K562 (cell line): ENCODE measurements around the gene MCM9. TPM values are rescaled to one million over a fixed set of nuclear protein-coding genes. Genes with fewer than 3 reads are reported as not detected.
A peak's percentile ranks its signal among the peaks of the same experiment; 100 is the strongest.

Experiments
- BHLHE40 ChIP-seq: IDR thresholded peaks from 2 replicates; pipeline ENCODE4 v1.6.1; 2011; ENCODE audit warnings: low read length, improper control_type of control experiment
- CBX3 ChIP-seq, 2 experiments: IDR thresholded peaks; 1 replicate in 1 of 2; 2 replicates in 1 of 2; pipeline ENCODE4 v1.6.1; 2012; ENCODE audit warnings: inconsistent platforms in 2 of 2, low read length in 2 of 2, borderline replicate concordance in 1 of 2, control low read depth in 1 of 2
- CREB3 ChIP-seq: fragments of 450-650 bp; conservative IDR thresholded peaks from 2 replicates; pipeline ENCODE4 v1.6.1; 2016; ENCODE audit warnings: missing genetic modification characterization, low read depth, mild to moderate bottlenecking, missing compliant biosample characterization, moderate library complexity
- HEY1 ChIP-seq: fragments of 250-450 bp; sonication (Bioruptor Pico); IDR thresholded peaks from 2 replicates; pipeline ENCODE4 v1.5.0; 2020; ENCODE audit warnings: mild to moderate bottlenecking, moderate library complexity, borderline replicate concordance
- HMBOX1 ChIP-seq: sonication (generic); IDR thresholded peaks from 2 replicates; pipeline ENCODE4 v1.6.1; 2016
- NBN ChIP-seq: fragments of 450-650 bp; IDR thresholded peaks from 2 replicates; pipeline ENCODE4 v1.6.1; 2016; ENCODE audit warnings: low read depth, mild to moderate bottlenecking
- PTTG1 ChIP-seq: fragments of 450-650 bp; IDR thresholded peaks from 2 replicates; pipeline ENCODE4 v1.6.1; 2016; ENCODE audit warnings: low read depth, mild to moderate bottlenecking, missing genetic modification characterization, missing compliant biosample characterization
- RBBP5 ChIP-seq: fragments of 200-600 bp; sonication (generic); IDR thresholded peaks from 2 replicates; pipeline ENCODE4 v1.6.1; 2012; ENCODE audit warnings: borderline replicate concordance, mild to moderate bottlenecking, low read length, control low read depth, inconsistent platforms; ENCODE audit not compliant: insufficient read depth, poor library complexity, severe bottlenecking
- ZNF318 ChIP-seq, 2 experiments: fragments of 450-650 bp; IDR thresholded peaks; 2 replicates each; pipeline ENCODE4 v1.6.1; 2016; ENCODE audit warnings: mild to moderate bottlenecking in 2 of 2, borderline replicate concordance in 1 of 2, low read depth in 1 of 2, moderate library complexity in 1 of 2
- ZNF583 ChIP-seq: fragments of 250-450 bp; sonication (Bioruptor Pico); IDR thresholded peaks from 2 replicates; pipeline ENCODE4 v1.4.0; 2020
- ZNF586 ChIP-seq: fragments of 450-650 bp; formaldehyde crosslinking; conservative IDR thresholded peaks from 2 replicates; pipeline ENCODE4 v1.4.0; 2020; ENCODE audit warnings: mild to moderate bottlenecking, moderate library complexity
- polyA plus RNA-seq, 8 experiments: library from polyadenylated mRNA; depleted of rRNA in 4 of 8; stranded (reverse) in 5 of 8; unstranded in 3 of 8; fragments of >200 nt; fragmentation: Nextera tagmentation in 2 of 8; fragmentation: Illumina TruSeq in 1 of 8; extraction: Ambion mirVana in 2 of 8; extraction: Trizol in 1 of 8; gene quantifications; 2 replicates each; pipeline versions ENCODE4 v1.2.1 to v1.2.3, GENCODE V29; 2011 to 2014; ENCODE audit warnings: inconsistent platforms in 1 of 8, missing spikeins in 1 of 8
- total RNA-seq, 7 experiments: library from RNA; depleted of rRNA in 6 of 7; stranded (reverse); fragments of >200 nt in 6 of 7; fragmentation: Illumina TruSeq in 2 of 7; extraction: Trizol in 2 of 7; gene quantifications; 2 replicates each; pipeline versions ENCODE4 v1.2.1 to v1.2.3, GENCODE V29; 2011 to 2021; ENCODE audit warnings: low replicate concordance in 1 of 7

Gene MCM9
- total and polyA plus RNA-seq, 9 of the 15 experiments (the other 6 are each of a cell fraction or from before 2014, with no cell fraction given) = 4.8 to 16.7 (median 11.6) TPM

- TF ChIP-seq CREB3 (tag) (peak; percentile 68; the same call in 1 of the 2 replicates), ZNF318 (IDR thresholded peaks at IDR 0.05; ENCODE audit: borderline replicate concordance in 1 of 2, low read depth in 1 of 2) (no peak), ZNF583 (CRISPR knock-in tag) (no peak), NBN (peak; percentile 53; the same call in 1 of the 2 replicates), HMBOX1 (no peak), ZNF586 (CRISPR knock-in tag) (no peak), PTTG1 (tag) (no peak), RBBP5 (no peak), HEY1 (CRISPR knock-in tag) (no peak), CBX3 (IDR thresholded peaks at IDR 0.05; ENCODE audit: borderline replicate concordance in 1 of 2, low read length in 2 of 2) (peak in 1 of 2 experiments; percentile 89; a peak in 2 of 3 replicates), BHLHE40 (no peak)
Measured at GRCh38 chr6:118896339-118897136, 38.4 kb downstream of the MCM9 start (continued).
